Mesenteric fat pad (tissue), 1 donor: ENCODE data around the gene SKI. TPM values are rescaled to one million over a fixed set of nuclear protein-coding genes. Genes with fewer than 3 reads are reported as not detected.

Source experiments
- DNase-seq: peaks from one replicate; pipeline ENCODE4 v3.0.0-alpha.2; 2020; ENCODE audit warnings: low spot score
- total RNA-seq: library from RNA; stranded (reverse); fragmentation: NEBNext Ultra II Directional; extraction: Animal tissue kit (Norgen Biotek cat#: 25700); gene quantifications from one replicate; pipeline ENCODE4 v1.2.1, GENCODE V29; 2021
- donor health status: DM: yes; HTN: yes; CAD: no.

SKI gene
- total RNA-seq, 1 donor from 2014 or later: 101 TPM

- DNase-seq: no peak
Measured at GRCh38 chr1:2274929-2275475, 46.9 kb downstream of the SKI start.

- DNase-seq: no peak
Measured at GRCh38 chr1:2275796-2276536, 47.8 kb downstream of the SKI start.

GRCh38 chr1:2276803-2277580 is 48.9 kb downstream of the SKI start:
- DNase-seq: no peak

GRCh38 chr1:2277741-2278488 is 49.8 kb downstream of the SKI start:
- DNase-seq: no peak

GRCh38 chr1:2278591-2279209 is 50.6 kb downstream of the SKI start:
- no peak for DNase-seq

- DNase-seq: no peak
Measured at GRCh38 chr1:2279210-2279639, 51.1 kb downstream of the SKI start.

GRCh38 chr1:2279817-2280216 is 51.7 kb downstream of the SKI start:
- no peak for DNase-seq

- DNase-seq: no peak
Measured at GRCh38 chr1:2282556-2283270, 54.6 kb downstream of the SKI start.

GRCh38 chr1:2283371-2283990 is 55.4 kb downstream of the SKI start:
- no peak for DNase-seq

- no peak for DNase-seq
Measured at GRCh38 chr1:2283991-2284895, 56.1 kb downstream of the SKI start.

- DNase-seq: no peak
Measured at GRCh38 chr1:2284932-2285331, 56.8 kb downstream of the SKI start.

- DNase-seq: no peak
Measured at GRCh38 chr1:2286923-2287322, 58.8 kb downstream of the SKI start.

GRCh38 chr1:2287649-2288048 is 59.5 kb downstream of the SKI start:
- DNase-seq: no peak

- no peak for DNase-seq
Measured at GRCh38 chr1:2288311-2288710, 60.2 kb downstream of the SKI start.

- DNase-seq: no peak
Measured at GRCh38 chr1:2288816-2289536, 60.9 kb downstream of the SKI start.

- no peak for DNase-seq
Measured at GRCh38 chr1:2289607-2290006, 61.5 kb downstream of the SKI start.

- no peak for DNase-seq
Measured at GRCh38 chr1:2290171-2290578, 62.1 kb downstream of the SKI start.
